ENCODE results near the gene PRPF40A. TPM values are rescaled to one million over a fixed set of nuclear protein-coding genes. Genes with fewer than 3 reads are reported as not detected.
"Not testable (repeated sequence)": the region's sequence is repeated elsewhere in the genome, so short reads cannot be mapped to it uniquely, and the experiment has no call there.

PRPF40A gene
- 134 and 159 TPM in 2 replicates for total RNA-seq

GRCh38 chr2:152717228-152718075 lies at the start of gene PRPF40A:
Gene PRPF40A, minus strand, starts transcription at chr2:152717461. Its CDS starts 22 bp downstream, at chr2:152717439.
- DNase-seq: peak; percentile 99

GRCh38 chr2:152766928-152767327 lies 49.7 kb upstream of the PRPF40A start:
- no peak for DNase-seq

- no peak for DNase-seq
Measured at GRCh38 chr2:152763651-152764050, 46.4 kb upstream of the PRPF40A start.

GRCh38 chr2:152763208-152763607 lies 45.9 kb upstream of the PRPF40A start:
- DNase-seq: not testable (repeated sequence)

- no peak for DNase-seq
Measured at GRCh38 chr2:152762202-152762601, 44.9 kb upstream of the PRPF40A start.

- no peak for DNase-seq
Measured at GRCh38 chr2:152761214-152761613, 44.0 kb upstream of the PRPF40A start.

- no peak for DNase-seq
Measured at GRCh38 chr2:152759290-152760072, 42.2 kb upstream of the PRPF40A start.

GRCh38 chr2:152755029-152755428 lies 37.8 kb upstream of the PRPF40A start:
- DNase-seq: no peak

GRCh38 chr2:152747751-152748150 lies 30.5 kb upstream of the PRPF40A start:
- not testable (repeated sequence) for DNase-seq

GRCh38 chr2:152743002-152743401 lies 25.7 kb upstream of the PRPF40A start:
- DNase-seq: peak; percentile 43

GRCh38 chr2:152740743-152741328 lies 23.6 kb upstream of the PRPF40A start:
- peak; percentile 74 for DNase-seq

- not testable (repeated sequence) for DNase-seq
Measured at GRCh38 chr2:152739705-152740104, 22.4 kb upstream of the PRPF40A start.

- no peak for DNase-seq
Measured at GRCh38 chr2:152738438-152738837, 21.2 kb upstream of the PRPF40A start.

GRCh38 chr2:152737509-152737908 lies 20.2 kb upstream of the PRPF40A start:
- DNase-seq: not testable (repeated sequence)

- no peak for DNase-seq
Measured at GRCh38 chr2:152730591-152731333, 13.5 kb upstream of the PRPF40A start.

- DNase-seq: no peak
Measured at GRCh38 chr2:152729844-152730243, 12.6 kb upstream of the PRPF40A start.

- DNase-seq: no peak
Measured at GRCh38 chr2:152723918-152724317, 6.7 kb upstream of the PRPF40A start.

- DNase-seq: not testable (repeated sequence)
Measured at GRCh38 chr2:152722639-152723038, 5.4 kb upstream of the PRPF40A start.

- no peak for DNase-seq
Measured at GRCh38 chr2:152720794-152721193, 3.5 kb upstream of the PRPF40A start.

- DNase-seq: peak; percentile 38
Measured at GRCh38 chr2:152718909-152719645, 1.8 kb upstream of the PRPF40A start.

- DNase-seq: peak; percentile 94
Measured at GRCh38 chr2:152718076-152718908, 1.0 kb upstream of the PRPF40A start, which contains the start of gene ARL6IP6. Gene ARL6IP6, plus strand, starts transcription at chr2:152718620. Its CDS starts 5 bp downstream, at chr2:152718625.
